Measurements from ENCODE around the gene ATP23. TPM values are rescaled to one million over a fixed set of nuclear protein-coding genes. Genes with fewer than 3 reads are reported as not detected.

ATP23 gene
- total RNA-seq, 1 experiment from 2014 or later = 9.1 TPM

- Histone ChIP-seq H3K4me1 (ENCODE audit: control insufficient read depth in 1 of 2, insufficient read depth in 2 of 2, low read length in 2 of 2) (no peaks in the 10 kb centered on the region), H3K36me3 (ENCODE audit: control insufficient read depth in 1 of 2, insufficient read depth in 2 of 2, low read length in 2 of 2) (peaks cover 2 to 7% of the 10 kb centered on the region in 2 experiments; a peak in 1 of 4 replicates), H3K27ac (ENCODE audit: low read depth, low read length) (no peak overlapping the region), H3K27me3 (ENCODE audit: insufficient read depth, low read length) (no peaks in the 10 kb centered on the region), H3K9me3 (ENCODE audit: control insufficient read depth in 1 of 2, insufficient read depth in 1 of 2, low read depth in 1 of 2, low read length in 2 of 2) (no peaks in the 10 kb centered on the region), H3K4me3 (replicated peaks in 1 of 2; ENCODE audit: low read depth in 1 of 2, low read length in 2 of 2) (no peak overlapping the region), H4K20me1 (ENCODE audit: insufficient read depth) (no peaks in the 10 kb centered on the region), H3K4me2 (ENCODE audit: low read length) (no peak overlapping the region), H2AFZ (ENCODE audit: low read depth, low read length, poor library complexity, severe bottlenecking) (no peak overlapping the region), H3K79me2 (ENCODE audit: insufficient read depth, low read length) (no peaks in the 10 kb centered on the region), H3K9ac (ENCODE audit: low read length) (no peak overlapping the region), H3K9me2 (ENCODE audit: insufficient read depth) (no peaks in the 10 kb centered on the region)
- no TSS peak for BruUV-seq (replicated peaks)
- intact Hi-C loops (cut with micrococcal nuclease) = no loop called here
- ATAC-seq = no peak
- RAD21 ChIA-PET (ENCODE audit: low non-redundant PET in 1 of 2, low total read pairs in 2 of 2, uncharacterized antibody in 2 of 2, unreplicated experiment in 2 of 2) = no interaction called here
- no peak for TF ChIP-seq CTCF (IDR thresholded peaks at IDR 0.05 in 2 of 3, conservative IDR thresholded peaks at IDR 0.05 in 1 of 3; ENCODE audit: borderline replicate concordance in 1 of 3, insufficient read depth in 1 of 3, low read depth in 2 of 3, low read length in 2 of 3)
- CTCF ChIA-PET = no interaction called here
- POLR2A ChIA-PET = no interaction called here
- DNase-seq (ENCODE audit: low read depth, low spot score) = no peak
These were observed 11.4 kb downstream of the ATP23 start for GRCh38 chr12:57952766-57953165.

- Histone ChIP-seq H3K9me2 (ENCODE audit: insufficient read depth) (no peaks in the 10 kb centered on the region), H3K36me3 (ENCODE audit: control insufficient read depth in 1 of 2, insufficient read depth in 2 of 2, low read length in 2 of 2) (peaks cover 2 to 7% of the 10 kb centered on the region in 2 experiments; a peak in 1 of 4 replicates), H3K4me2 (ENCODE audit: low read length) (no peak overlapping the region), H2AFZ (ENCODE audit: low read depth, low read length, poor library complexity, severe bottlenecking) (no peak overlapping the region), H3K9ac (ENCODE audit: low read length) (no peak overlapping the region), H3K27ac (ENCODE audit: low read depth, low read length) (no peak overlapping the region), H3K79me2 (ENCODE audit: insufficient read depth, low read length) (no peaks in the 10 kb centered on the region), H4K20me1 (ENCODE audit: insufficient read depth) (no peaks in the 10 kb centered on the region), H3K4me3 (replicated peaks in 1 of 2; ENCODE audit: low read depth in 1 of 2, low read length in 2 of 2) (no peak overlapping the region), H3K4me1 (ENCODE audit: control insufficient read depth in 1 of 2, insufficient read depth in 2 of 2, low read length in 2 of 2) (no peaks in the 10 kb centered on the region), H3K27me3 (ENCODE audit: insufficient read depth, low read length) (no peaks in the 10 kb centered on the region), H3K9me3 (ENCODE audit: control insufficient read depth in 1 of 2, insufficient read depth in 1 of 2, low read depth in 1 of 2, low read length in 2 of 2) (no peaks in the 10 kb centered on the region)
- RAD21 ChIA-PET (ENCODE audit: low non-redundant PET in 1 of 2, low total read pairs in 2 of 2, uncharacterized antibody in 2 of 2, unreplicated experiment in 2 of 2) = no interaction called here
- intact Hi-C loops (cut with micrococcal nuclease) = no loop called here
- POLR2A ChIA-PET = no interaction called here
- DNase-seq (ENCODE audit: low read depth, low spot score) (no peak), ATAC-seq (no peak)
- CTCF ChIA-PET = no interaction called here
- BruUV-seq (replicated peaks) = no TSS peak
- no peak for TF ChIP-seq ZNF274 (IDR thresholded peaks at IDR 0.05; ENCODE audit: low read depth, low read length)
- no peak for TF ChIP-seq POLR2A (IDR thresholded peaks at IDR 0.05; ENCODE audit: borderline replicate concordance, extremely low read depth, insufficient read depth, insufficient read length)
- TF ChIP-seq SP1 (IDR thresholded peaks at IDR 0.05; ENCODE audit: low read depth) = no peak
- no peak for TF ChIP-seq CEBPB (IDR thresholded peaks at IDR 0.05; ENCODE audit: low read depth)
- TF ChIP-seq RAD21 (IDR thresholded peaks at IDR 0.05; ENCODE audit: low read depth) = no peak
- TF ChIP-seq JUND (IDR thresholded peaks at IDR 0.05) = no peak
- no peak for TF ChIP-seq ZBTB33 (IDR thresholded peaks at IDR 0.05; ENCODE audit: extremely low read depth, insufficient replicate concordance, low read length)
- TF ChIP-seq FOSL1 (IDR thresholded peaks at IDR 0.05; ENCODE audit: low read depth) = no peak
- TF ChIP-seq ZFX (IDR thresholded peaks at IDR 0.05) = no peak
- no peak for TF ChIP-seq CTCF (IDR thresholded peaks at IDR 0.05 in 2 of 3, conservative IDR thresholded peaks at IDR 0.05 in 1 of 3; ENCODE audit: borderline replicate concordance in 1 of 3, insufficient read depth in 1 of 3, low read depth in 2 of 3, low read length in 2 of 3)
- no peak for TF ChIP-seq TCF7L2 (IDR thresholded peaks at IDR 0.05; ENCODE audit: borderline replicate concordance, extremely low read depth, insufficient read depth, insufficient read length)
- TF ChIP-seq EGR1 (IDR thresholded peaks at IDR 0.05; ENCODE audit: low read depth) = no peak
These were observed 13.4 kb downstream of the ATP23 start for GRCh38 chr12:57954768-57955167.
